NCI-H345 treated with DMSO at 0.1 percent for 48 hours (cell line): ENCODE measurements around the gene SLC28A1.
"Not testable (repeated sequence)": the region's sequence is repeated elsewhere in the genome, so short reads cannot be mapped to it uniquely, and the experiment has no call there.

ENCODE experiments used
- DNase-seq: peaks from one replicate; lab custom pipeline; 2025; ENCODE audit not compliant: unreplicated experiment; lab: John Stamatoyannopoulos, UW

Gene SLC28A1

DNA sequence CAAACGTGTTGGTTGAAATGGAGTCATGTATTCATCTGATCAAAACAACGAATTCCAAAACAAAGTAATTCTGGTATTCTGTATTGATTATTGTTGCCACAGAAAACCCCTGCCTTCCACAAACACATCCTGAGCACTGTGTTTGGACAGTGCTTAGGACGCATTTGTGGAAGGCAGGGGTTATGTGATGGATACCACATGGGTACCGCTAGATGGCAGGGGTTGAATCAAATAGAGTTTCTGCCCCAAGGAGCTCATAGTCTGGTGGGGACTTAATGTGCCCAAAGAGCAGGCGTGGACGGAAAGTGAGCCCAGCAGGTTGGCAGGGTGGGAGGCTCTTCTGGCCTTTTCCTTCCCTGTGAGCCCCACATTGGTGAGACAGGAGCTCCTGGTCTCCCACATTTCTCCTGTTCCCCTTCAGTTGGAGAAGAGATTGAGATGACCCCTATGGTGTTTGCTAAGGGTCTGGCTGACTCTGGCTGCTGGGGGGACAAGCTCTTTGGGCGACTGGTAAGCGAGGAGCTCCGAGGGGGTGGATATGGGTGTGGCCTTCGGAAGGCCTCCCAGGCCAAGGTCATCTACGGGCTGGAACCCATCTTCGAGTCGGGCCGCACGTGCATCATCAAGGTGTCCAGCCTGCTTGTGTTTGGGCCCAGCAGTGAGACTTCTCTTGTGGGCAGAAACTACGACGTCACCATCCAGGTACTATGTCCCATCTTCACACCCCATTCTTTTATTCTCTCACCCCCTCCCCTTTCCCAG lies 22.1 kb upstream of the SLC28A1 start:
- DNase-seq: no peak

- DNase-seq: no peak
Measured at GRCh38 chr15:84863565-84864443, 20.7 kb upstream of the SLC28A1 start.

DNA sequence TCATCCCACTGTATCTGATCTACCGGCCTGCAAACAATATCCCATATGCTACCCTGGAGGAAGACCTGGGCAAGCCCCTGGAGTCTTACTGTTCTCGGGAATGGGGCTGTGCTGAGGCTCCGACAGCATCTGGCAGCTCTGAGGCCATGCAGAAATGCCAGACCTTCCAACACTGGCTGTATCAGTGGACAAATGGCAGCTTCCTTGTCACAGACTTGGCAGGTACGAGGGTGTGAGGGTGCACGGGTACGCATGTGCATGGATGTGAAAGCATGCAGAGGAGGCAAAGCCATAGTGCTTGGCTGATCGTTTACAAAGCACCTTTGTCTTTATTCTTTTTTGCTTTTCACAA lies 20.0 kb upstream of the SLC28A1 start:
- DNase-seq: no peak

GRCh38 chr15:84865074-84865569 lies 19.3 kb upstream of the SLC28A1 start:
- no peak for DNase-seq

GRCh38 chr15:84868037-84868880 lies 16.2 kb upstream of the SLC28A1 start:
- no peak for DNase-seq

DNA sequence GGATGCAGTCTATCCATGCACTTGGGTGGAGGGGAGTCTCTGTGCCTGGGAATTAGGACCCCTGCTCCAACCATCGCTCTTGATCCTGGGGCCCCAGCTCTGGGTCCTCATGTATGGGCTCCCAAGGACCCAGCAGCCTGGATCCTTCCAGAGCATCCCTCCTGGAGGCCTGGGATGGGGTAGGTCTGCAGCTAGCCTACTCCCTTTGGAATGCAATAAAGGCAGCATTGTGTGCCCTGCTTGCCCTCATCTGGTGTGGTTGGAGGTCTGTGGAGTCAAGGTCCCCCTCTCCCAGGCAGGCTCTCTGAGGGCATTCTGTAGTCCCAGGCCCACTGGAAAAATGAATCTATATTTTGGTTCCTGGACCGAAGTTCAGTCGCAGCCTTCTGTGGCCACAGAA lies 15.0 kb upstream of the SLC28A1 start:
- no peak for DNase-seq

GRCh38 chr15:84871428-84871985 lies 13.0 kb upstream of the SLC28A1 start:
- no peak for DNase-seq

DNA sequence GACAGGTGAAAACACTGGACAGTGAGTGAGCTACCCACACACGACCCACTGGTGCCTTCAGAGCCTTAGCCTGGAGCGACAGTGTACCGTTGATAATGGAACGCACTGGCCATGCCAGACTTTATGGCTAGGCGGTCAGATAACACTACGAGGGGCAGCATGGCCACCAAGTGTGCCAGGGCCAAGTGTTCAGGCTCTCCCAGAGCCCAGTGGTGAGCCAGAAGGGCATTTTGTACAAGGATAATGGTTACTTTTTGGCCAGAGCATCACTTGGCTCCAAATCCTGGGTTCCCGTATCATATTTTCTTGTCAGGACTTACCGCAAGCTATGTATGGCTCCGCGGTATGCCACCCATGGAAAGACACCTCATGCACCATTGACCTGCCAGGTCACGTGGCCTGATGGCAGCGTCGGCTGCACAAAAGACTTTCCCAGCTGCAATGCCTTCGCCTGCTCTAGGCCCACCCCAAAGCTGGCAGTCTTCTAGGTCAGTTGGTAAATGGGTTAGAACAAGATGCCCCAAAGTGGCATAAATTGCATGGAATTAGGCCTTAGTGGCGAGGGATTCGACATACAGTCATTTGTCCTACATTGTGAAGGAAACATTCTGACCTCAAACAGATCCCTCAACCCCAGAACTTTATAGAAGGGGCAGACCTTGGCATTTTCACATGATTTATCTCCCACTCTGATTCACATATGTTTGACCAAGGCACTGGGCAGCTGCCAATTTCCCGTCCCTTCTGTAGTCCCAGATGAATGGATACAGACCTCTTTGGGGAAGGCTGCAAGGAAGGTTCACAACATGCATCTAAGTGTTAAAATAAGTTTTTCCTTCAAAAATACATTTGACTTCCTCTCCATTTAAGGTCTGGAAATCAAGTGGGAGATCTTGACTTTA lies 12.2 kb upstream of the SLC28A1 start:
- DNase-seq: no peak

DNA sequence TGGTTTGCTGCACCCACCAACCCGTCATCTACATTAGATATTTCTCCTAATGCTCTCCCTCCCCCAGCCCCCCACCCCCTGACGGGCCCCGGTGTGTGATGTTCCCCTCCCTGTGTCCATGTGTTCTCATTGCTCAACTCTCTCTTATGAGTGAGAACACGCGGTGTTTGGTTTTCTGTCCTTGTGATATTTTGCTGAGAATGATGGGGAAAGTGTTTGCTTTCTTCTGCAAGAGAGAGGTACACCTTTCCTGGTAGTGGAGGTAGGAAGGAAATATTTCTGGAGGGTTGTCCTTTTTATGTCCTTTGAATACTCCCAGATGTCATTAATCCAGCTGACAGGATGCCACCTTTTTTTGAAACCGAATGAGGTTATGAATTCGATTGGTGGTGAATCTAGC lies 10.5 kb upstream of the SLC28A1 start:
- DNase-seq: no peak

- DNase-seq: no peak
Measured at GRCh38 chr15:84874981-84875699, 9.3 kb upstream of the SLC28A1 start.

DNA sequence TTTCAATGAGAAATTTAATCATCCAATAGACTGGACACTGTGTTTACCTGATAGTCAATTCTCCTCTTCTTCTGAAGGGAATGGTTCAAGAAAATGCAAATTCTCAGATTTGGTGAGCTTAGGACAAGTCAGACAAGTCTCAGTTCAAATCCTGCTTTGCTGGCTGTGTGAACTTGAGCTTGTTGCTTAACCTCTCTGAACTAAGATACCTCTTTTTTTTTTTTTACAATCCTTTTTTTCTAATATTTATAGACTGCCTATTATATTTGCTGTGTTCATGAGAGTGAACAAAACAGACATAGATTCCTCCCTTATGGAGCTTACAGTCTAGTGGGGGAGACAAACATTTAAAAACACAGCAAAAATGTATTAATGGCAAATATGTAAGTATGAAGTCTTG lies 8.2 kb upstream of the SLC28A1 start:
- DNase-seq: no peak

DNA sequence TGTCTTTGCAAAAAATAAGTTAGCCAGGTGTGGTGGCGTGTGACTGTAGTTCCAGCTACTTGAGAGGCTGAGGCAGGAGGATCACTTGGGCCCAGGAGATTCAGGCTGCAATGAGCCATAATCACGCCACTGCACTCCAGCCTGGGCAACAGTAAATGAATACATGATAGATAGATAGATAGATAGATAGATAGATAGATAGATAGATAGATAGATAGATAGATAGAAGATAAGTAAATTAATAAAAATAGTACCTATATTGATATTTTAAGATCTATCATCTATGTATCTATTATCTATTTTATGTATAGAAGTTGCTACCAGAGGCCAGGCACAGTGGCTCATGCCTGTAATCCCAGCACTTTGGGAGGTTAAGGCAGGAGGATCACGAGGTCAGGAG lies 6.8 kb upstream of the SLC28A1 start:
- DNase-seq: not testable (repeated sequence)

- DNase-seq: no peak
Measured at GRCh38 chr15:84878504-84878903, 6.0 kb upstream of the SLC28A1 start.

DNA sequence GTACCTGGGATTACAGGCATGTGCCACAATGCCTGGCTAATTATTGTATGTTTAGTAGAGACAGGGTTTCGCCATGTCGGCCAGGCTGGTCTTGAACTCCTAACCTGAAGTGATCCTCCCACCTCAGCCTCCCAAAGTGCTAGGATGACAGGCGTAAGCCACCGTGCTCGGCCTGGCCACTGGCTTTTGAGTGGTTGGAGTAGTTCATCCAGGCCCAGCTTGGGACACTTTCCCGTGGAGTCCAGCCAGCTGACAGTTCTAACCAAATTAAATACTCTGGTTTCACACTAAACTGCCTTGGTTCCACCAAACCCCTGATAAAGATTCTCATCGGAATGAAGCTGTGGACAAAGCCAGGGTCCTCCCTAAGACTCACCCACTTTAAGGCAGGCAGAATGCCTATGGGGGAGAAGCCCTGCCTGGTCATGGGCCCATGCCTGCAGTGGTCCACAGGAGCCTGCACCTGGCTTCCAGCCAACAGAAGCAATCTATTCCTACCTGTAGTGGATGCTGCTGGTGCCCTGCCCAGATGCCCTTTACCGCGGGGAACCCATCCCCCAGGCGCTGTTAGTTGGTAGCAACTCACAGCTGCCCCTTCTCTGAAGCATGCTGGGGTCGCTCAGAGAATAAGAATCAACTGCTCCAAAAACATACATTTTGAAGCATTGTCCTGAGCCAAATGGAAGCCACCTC lies 5.2 kb upstream of the SLC28A1 start:
- DNase-seq: no peak

- no peak for DNase-seq
Measured at GRCh38 chr15:84880007-84880406, 4.5 kb upstream of the SLC28A1 start.

- DNase-seq: no peak
Measured at GRCh38 chr15:84880822-84881519, 3.5 kb upstream of the SLC28A1 start.

GRCh38 chr15:84881520-84881830 lies 3.0 kb upstream of the SLC28A1 start:
- DNase-seq: no peak

- no peak for DNase-seq
Measured at GRCh38 chr15:84883466-84883865, 996 bp upstream of the SLC28A1 start.
